A549 (cell line): ENCODE results near the gene ZMYND8.

ENCODE experiments used
- BCL3 ChIP-seq: fragments of >200 bp; sonication (Bioruptor Twin); formaldehyde crosslinking; IDR thresholded peaks from 3 replicates; pipeline ENCODE4 v1.6.1; 2016
- CHD2 ChIP-seq: fragments of 150-350 bp; IDR thresholded peaks from 2 replicates; pipeline ENCODE4 v1.6.1; 2014; ENCODE audit warnings: low read length; ENCODE audit not compliant: partially characterized antibody
- CHD4 ChIP-seq: fragments of 200-600 bp; sonication (generic); IDR thresholded peaks from 2 replicates; pipeline ENCODE4 v1.6.1; 2016; ENCODE audit warnings: antibody characterized with exemption, mild to moderate bottlenecking, borderline replicate concordance
- CTCF ChIP-seq: fragments of >200 bp; sonication (Bioruptor Twin); formaldehyde crosslinking; IDR thresholded peaks from 3 replicates; pipeline ENCODE4 v1.5.1; 2016
- E2F6 ChIP-seq: IDR thresholded peaks from 2 replicates; pipeline ENCODE4 v1.6.1; 2012; ENCODE audit warnings: low read depth, borderline replicate concordance
- ELK1 ChIP-seq: fragments of 150-350 bp; IDR thresholded peaks from 2 replicates; pipeline ENCODE4 v1.6.1; 2014; ENCODE audit warnings: low read depth, mild to moderate bottlenecking, low read length
- EP300 ChIP-seq, 2 experiments: fragments of >200 bp; sonication (Bioruptor Twin); formaldehyde crosslinking; IDR thresholded peaks; 2 replicates in 1 of 2; 3 replicates in 1 of 2; pipeline ENCODE4 v1.6.1; 2016 to 2017
- HDAC2 ChIP-seq: fragments of 200-600 bp; sonication (generic); IDR thresholded peaks from 2 replicates; pipeline ENCODE4 v1.6.1; 2016
- HOXA7 ChIP-seq: fragments of 250-450 bp; sonication (Bioruptor Pico); IDR thresholded peaks from 2 replicates; pipeline ENCODE4 v1.5.0; 2020; ENCODE audit warnings: mild to moderate bottlenecking, moderate library complexity
- MAZ ChIP-seq: fragments of 150-350 bp; IDR thresholded peaks from 2 replicates; pipeline ENCODE4 v1.6.1; 2014; ENCODE audit warnings: antibody characterized with exemption, low read depth, low read length, borderline replicate concordance
- POLR2A ChIP-seq: IDR thresholded peaks from 2 replicates; pipeline ENCODE4 v1.6.1; 2012; ENCODE audit warnings: mild to moderate bottlenecking, low read length
- POLR2AphosphoS2 ChIP-seq: conservative IDR thresholded peaks from 2 replicates; pipeline ENCODE4 v1.6.1; 2012; ENCODE audit warnings: low read length, improper control_type of control experiment, inconsistent platforms
- SMC3 ChIP-seq: fragments of >200 bp; sonication (Bioruptor Twin); formaldehyde crosslinking; IDR thresholded peaks from 3 replicates; pipeline ENCODE4 v1.6.1; 2018; ENCODE audit warnings: inconsistent platforms

- TF ChIP-seq CTCF (no peak), HOXA7 (CRISPR knock-in tag) (no peak), EP300 (IDR thresholded peaks at IDR 0.05) (no peak), MAZ (no peak), HDAC2 (no peak), BCL3 (no peak), ELK1 (no peak), CHD4 (no peak), CHD2 (no peak), POLR2A (no peak), E2F6 (no peak), SMC3 (no peak), POLR2AphosphoS2 (no peak)
Observed at GRCh38 chr20:47304287-47304686, 52.2 kb downstream of the ZMYND8 start.
